NCI-H1105 treated with DMSO at 0.1 percent for 48 hours (cell line): ENCODE measurements around the gene ANO9.
"Not testable (repeated sequence)": the region's sequence is repeated elsewhere in the genome, so short reads cannot be mapped to it uniquely, and the experiment has no call there.

Source experiments
- DNase-seq: peaks from one replicate; lab custom pipeline; 2025; lab: John Stamatoyannopoulos, UW

ANO9 gene

DNA sequence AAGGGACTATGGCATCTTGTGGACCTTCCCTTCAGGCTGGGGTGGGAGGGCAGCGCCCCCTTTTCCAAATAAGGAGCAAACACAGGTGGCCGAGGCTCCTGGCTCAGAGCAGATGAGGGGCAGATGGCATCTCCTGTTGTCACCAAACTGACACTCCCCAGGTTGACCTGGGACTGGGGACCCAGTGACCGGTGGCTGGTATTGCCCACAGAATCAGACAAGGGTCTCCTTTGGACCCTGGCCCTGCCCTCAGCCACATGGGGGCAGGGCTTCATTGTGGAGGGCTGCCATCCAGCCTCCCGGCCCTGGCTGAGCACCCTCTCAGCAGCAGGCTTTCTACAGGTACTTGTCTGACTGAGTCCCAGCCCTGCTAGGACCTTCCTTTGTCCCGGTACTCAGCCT lies 26.2 kb downstream of the ANO9 start:
- no peak for DNase-seq

DNA sequence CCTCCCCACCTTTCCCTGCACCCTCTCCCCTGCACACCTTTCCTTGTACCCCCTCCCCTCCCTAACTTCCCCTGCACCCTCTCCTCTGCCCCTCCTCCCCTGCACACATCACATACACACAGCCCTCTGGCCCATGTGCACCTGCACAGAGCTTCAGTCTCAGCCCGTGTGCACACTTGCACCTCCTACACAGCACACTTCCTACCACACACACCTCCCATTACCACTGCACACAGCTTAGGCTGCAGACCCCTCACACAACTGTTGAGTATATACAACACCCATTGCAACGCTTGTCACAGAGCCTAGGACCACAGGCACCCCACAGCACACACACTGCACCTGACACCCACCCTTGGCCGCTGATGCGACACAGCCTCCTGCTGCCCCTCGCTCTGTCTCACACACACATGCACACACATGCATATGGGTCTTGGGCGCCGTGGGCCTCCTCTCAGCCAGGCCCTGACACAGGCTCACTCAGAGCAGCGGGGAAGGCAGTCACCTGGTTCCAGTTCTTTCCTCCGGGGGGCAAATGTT lies 27.4 kb downstream of the ANO9 start:
- no peak for DNase-seq

DNA sequence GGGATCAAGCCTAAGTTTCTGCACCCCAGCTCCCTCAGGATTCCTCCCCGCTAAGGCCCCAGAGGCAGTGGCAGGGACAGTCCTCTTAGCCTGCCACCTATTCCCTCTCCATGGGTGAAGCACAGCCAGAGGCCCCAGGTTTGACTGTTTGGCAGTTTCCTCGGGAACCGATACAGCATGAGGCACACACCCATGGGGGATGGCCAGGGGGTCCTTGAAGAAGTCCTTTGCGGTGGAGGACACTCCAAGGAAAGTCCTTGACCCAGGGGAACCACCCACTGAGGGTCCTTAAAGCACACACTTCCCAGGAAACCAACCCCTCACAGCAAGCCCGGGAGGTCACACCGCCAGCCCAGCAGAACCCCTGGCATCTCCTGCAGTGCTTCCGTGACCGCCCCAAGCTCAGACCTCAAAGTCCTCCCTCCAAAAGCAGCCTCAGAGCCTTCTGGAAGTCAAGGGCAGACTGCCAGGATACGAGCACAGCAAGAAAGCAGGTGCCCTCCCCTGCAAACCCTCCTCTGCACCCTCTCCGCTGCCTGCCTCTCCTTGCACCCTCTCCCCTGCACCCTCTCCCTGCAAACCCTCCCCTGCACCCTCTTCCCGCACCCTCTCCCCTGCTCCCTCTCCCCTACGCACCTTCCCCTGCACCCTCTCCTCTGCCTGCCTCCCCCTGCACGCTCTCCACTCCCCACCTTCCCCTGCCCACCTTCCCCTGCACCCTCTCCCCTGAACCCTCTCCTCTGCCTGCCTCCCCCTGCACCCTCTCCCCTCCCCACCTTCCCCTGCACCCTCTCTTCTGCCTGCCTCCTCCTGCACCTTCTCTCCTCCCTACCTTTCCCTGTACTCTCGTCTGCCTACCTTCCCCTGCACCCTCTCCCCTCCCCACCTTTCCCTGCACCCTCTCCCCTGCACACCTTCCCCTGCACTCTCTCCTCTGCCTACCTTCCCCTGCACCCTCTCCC lies 28.4 kb downstream of the ANO9 start:
- DNase-seq, result no peak

DNA sequence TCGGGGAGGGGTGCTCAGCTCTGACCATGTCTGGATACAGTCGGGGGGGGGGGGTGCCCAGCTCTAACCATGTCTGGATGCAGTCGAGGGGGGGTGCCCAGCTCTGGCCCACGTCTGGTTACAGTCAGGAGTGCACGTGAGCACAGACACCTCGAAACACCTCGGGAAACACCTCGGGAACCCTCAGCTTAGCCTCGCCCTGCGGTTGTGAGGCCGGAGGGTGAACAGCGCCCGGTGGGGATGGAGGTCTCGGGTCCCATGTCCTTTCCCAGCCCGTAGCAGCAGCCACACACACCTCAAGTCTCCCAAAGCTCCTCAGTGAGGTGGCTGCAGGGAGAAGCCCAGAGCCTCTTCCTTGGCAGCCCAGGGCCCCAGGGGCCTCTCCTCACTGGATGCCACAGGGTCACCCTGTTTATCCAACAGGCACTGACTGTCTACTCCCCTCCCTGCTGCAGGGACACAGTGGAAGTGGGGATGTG lies 29.1 kb downstream of the ANO9 start:
- DNase-seq, result no peak

DNA sequence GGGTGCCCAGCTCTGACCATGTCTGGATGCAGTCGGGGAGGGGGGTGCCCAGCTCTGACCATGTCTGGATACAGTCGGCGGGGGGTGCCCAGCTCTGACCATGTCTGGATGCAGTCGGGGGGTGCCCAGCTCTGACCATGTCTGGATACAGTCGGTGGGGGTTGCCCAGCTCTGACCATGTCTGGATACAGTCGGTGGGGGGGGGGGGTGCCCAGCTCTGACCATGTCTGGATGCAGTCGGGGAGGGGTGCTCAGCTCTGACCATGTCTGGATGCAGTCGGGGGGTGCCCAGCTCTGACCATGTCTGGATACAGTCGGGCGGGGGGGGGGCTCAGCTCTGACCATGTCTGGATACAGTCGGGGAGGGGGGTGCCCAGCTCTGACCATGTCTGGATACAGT lies 30.3 kb downstream of the ANO9 start:
- not testable (repeated sequence) for DNase-seq

DNA sequence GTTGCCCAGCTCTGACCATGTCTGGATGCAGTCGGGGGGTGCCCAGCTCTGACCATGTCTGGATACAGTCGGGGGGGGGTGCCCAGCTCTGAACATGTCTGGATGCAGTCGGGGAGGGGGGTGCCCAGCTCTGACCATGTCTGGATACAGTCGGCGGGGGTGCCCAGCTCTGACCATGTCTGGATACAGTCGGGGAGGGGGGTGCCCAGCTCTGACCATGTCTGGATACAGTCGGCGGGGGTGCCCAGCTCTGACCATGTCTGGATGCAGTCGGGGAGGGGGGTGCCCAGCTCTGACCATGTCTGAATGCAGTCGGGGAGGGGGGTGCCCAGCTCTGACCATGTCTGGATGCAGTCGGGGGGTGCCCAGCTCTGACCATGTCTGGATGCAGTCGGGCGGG lies 31.1 kb downstream of the ANO9 start:
- DNase-seq, result not testable (repeated sequence)

DNA sequence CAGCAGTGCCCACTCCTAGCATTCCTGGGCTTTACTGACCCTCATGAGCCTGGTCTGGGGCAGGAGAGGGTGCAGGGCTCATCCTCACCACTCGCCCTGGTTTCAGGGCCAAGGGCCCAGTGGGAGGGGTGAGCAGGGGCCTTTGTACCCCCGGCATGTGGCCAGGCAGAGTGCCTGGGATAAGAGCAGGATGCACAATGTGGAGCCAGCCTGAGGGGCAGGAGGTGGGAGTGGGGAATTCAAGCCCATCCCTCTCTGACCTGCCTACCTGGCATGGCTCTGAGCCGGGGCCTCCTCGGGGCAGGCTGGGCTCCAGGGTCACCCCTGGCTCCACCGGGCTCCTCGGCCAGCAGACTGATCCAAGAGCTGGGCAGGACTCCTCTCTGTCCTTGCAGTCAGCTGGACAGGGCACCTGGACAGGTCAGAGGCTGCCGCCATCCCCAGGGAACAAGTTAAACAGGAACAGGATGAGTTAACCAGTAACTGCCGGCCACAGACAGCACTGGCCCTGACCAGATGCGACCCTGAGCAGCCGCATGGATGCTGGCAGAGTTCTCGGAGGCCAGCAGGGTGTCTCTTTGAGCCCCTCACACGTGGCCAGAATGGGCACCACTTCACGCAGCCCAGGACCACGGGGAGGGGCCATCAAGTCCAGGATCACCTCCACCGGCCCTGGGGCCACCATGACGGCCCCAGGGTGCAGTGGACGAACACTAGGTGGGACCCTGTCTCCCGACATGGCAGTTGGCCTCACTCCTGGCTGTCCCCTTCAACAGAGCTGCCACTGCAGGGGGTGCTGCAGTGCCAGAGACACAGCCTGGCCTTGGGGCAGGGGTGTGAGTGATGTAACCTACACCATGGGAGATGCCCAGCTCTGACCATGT lies 32.0 kb downstream of the ANO9 start:
- DNase-seq, result no peak

DNA sequence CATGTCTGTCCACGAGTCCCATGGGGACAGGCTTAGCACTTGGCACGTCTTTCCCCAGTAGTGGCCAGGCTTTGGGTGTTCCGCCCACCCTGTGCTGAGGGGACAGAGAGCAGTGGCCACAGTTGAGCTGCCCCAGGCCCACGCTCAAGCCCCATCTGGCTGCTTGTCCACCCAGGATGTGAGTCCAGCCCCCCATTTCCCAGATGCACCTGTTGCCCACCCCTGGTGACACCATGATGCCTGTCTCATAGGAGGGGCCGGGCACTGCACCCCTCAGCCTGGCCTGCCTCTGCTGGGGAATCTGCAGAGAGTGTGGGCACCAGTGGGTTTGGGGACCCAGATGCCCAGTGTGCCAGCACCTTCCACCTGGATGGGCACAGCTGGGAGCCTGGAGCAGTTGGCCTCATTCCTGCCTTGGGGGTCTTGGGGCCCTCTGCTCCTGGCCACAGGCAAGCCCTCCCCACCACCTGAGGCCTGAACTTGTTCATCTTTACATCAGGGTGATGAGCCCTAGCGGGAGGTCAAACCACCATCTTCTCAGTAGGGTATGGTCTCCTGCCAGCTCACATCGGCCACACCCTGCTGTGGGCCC lies 32.7 kb downstream of the ANO9 start:
- DNase-seq, result no peak

DNA sequence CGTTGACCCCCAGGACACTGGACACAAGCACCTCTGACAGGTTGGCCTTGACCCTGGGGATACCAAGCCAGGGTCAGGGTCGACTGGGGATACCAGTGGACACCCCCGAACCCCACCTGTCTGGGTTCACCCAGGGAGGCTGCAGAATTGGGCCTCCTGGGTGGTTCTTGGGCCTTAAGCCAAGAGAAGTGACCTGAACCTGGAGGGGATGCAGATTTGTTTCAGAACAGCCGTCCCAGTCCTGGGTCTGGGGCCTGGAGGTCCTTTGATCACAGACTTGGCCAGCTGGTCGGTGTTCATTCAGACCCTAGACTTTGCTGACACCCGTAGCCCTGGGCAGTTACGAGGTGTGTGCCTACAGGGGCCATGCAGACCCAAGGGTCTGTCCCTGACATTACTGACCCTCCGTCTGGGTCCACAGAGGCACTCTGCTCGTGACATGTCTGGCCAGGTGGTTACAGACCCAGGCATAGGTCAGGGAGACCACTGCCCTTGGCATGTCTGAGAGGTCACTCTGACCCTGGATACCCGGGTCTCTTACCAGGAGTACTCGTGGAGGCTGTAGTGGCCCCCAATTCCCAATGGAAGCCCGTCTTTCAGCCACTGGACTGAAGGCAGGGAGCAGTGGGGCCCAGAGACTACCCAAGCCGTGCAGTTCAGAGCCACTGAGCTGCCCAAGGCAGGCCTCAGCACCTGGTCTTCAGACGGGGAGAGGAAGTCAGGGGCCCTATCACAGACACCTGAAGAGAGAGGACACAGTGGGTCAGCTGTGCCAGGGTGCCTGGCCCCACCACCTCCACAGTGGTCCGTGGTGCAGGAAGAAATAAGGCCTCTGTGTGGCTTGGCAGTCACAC lies 33.4 kb downstream of the ANO9 start:
- DNase-seq, result no peak

DNA sequence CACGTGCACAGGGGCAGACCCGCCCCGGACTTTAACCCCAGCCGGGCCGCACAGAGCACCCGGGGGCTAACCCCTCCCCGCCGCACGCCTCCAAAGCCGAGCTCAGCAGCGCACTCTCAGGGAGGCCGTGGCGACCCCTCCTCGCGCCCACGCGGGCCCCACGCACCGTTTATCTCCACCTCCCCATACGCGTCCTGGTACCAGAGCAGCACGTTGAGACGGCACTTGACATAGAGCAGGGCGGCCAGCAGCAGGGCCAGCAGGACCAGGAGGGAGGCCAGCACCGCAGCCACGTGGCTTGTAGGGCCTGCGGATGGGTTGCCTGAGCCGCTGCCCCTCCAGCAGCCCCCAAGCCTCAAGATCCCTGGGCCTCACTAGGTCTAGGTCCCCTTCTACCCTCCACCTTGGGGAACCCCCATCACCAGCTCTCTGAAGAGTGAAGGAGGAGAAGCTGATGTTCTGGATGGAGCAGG lies 34.1 kb downstream of the ANO9 start:
- DNase-seq, result no peak

DNA sequence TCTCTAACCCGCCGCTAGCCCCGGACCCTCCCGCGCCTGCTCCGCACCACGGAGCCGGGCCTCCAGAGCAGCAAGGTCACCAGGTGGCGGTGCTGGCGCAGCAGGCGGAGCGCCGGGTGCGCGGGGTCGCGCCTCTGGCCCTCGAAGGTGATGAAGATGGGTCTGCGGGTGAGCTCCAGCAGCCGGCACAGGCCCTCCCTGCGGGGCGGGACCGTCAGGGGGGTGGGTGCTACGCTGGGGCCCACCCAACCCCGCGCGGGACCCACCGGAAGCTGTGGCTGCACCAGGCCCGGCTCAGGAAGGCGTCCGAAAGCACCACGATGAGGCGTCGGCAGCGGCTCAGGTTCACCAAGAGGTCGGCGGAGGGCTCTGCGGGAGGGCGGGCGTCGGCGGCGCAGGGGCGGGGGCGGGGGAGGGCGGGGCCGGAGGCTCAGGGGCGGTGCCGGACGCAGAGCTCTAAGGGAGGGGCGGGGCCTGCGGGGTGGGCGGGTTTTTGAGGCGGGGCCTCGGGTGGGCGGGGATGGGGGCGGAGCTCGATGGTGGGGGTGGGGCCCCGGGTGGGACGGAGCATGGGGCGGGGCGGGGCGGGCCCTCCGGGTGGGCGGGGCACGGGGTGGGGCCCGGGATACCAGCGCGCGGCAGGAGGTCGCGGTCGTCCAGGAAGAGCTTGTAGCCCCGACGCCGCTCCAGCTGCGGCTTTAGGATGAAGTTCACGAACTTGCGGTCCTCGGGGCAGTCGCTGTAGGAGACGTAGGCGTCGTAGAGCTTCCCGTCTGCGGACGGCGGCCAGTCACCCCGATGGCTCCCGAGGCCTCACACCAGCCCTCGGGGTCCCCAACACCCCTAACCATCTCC lies 34.8 kb downstream of the ANO9 start:
- DNase-seq, result no peak

DNA sequence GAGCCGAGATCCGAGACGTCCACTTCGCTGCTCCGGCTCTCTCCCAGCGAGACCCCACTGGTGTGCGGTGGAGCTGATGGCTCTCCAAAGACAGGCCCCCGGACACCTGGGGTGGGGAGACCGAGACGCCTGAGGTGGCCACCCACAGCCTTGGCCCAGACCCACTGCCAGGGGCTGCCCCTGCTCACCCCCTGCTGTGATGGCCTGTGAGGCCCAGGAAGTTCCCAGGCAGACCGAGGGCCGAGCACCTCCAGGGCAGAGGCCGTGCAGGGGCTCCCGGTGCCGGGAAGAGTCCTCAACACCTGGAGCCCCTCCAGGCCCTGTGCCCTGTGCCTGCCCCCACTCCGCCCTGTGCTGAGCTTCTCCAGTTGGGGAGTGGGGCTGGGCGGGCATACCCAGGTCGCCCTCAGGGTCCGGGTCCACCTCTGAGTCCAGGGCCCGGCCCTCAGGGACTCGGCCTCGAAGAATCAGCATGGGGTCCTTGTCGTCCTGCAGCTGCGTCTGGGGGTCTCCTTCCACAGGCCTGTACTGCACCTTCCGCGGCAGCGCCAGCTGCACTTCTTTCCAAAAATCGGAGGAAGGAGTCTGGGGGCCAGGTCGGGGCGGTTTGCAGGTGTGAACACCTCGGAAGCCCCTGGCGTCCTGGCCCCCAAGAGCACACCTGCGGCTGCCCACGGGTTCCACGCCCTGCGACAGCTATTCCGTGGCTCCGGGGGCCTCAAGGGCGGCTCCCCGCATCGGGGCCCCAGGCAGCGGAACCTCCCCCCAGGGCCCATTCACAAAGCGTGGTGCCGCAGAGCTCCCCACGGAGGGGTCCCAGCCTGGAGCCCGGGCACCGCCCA lies 35.6 kb downstream of the ANO9 start:
- DNase-seq, result no peak

DNA sequence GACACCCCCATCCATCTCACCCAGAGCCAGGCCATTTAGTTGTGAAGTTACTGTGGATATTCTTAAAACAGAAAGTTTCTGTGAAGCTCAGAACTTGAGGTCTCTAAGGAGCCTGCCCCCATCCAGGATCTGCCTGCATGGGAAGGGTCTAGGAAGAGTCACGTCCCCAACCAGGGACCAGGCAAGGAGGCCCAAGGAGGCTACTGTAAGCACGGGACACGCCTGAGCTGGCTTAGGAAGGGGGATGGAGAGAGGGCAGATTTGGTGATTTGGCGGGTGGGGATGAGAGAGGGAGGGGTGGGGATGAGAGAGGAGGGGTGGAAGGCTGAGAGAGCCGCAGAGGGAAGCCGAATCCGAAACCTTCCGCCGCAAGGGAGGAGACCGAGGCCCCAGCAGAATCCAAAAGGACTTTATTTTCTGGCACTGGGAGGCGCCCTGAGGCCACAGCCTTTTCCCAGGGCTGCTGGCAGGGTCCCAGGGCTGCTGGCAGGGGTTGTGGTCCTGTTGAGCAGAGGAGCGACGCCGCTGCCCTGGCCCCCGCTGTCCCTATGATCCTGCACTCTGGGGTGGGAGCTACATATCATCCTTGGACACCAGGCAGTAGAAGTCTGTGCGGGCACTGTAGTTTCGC lies 36.4 kb downstream of the ANO9 start:
- DNase-seq, result no peak

DNA sequence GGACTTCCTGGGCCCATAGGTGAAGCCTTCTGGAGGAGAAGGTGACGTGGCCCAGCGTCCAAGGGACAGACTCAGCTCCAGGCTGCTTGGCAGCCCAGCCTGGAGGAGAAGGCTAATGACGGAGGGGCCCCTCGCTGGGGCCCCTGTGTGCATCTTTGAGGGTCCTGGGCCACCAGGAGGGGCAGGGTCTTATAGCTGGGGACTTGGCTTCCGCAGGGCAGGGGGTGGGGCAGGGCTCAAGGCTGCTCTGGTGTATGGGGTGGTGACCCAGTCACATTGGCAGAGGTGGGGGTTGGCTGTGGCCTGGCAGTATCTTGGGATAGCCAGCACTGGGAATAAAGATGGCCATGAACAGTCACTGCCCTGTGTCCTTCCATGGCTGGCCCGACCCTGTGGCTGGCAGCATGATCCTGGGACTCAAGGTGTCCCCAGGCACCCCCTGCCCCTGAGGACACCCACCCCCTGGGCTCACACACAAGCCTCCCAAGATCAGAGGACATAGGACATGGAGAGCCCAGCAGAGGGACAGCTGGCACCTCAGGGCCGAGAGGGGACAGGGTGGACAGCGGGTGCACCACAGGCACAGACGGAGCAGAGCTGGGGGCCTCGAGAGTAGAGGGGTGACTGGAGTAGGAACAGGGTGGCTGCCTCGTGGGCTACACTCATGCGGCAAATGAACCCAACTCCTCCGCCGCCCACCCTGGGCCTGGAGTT lies 37.1 kb downstream of the ANO9 start:
- DNase-seq, result no peak

DNA sequence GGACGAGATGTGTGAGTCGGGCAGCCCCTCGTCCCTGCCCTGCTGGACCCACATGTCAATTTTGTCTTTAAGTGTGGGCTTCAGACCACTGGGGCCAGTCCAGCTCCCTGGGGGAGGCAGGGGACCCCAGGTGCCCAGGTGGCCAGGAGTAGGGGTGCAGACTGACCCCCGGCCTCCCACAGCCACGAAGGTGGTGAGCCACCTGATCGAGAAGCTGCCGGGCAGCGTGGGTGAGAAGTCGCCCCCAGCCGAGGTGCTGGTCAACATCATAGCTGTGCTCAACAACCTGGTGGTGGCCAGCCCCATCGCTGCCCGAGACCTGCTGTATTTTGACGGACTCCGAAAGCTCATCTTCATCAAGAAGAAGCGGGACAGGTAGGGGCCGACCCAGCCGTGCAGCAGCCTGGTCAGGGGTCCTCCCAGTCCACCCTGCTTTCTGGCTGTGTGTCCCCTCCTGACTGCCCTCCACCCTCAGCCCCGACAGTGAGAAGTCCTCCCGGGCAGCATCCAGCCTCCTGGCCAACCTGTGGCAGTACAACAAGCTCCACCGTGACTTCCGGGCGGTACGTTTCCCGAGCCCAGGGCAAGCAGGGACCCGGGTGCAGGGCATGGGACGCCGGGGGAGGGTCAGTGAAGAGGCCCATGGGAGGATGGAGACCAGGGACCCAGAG lies 37.9 kb downstream of the ANO9 start:
- no peak for DNase-seq

DNA sequence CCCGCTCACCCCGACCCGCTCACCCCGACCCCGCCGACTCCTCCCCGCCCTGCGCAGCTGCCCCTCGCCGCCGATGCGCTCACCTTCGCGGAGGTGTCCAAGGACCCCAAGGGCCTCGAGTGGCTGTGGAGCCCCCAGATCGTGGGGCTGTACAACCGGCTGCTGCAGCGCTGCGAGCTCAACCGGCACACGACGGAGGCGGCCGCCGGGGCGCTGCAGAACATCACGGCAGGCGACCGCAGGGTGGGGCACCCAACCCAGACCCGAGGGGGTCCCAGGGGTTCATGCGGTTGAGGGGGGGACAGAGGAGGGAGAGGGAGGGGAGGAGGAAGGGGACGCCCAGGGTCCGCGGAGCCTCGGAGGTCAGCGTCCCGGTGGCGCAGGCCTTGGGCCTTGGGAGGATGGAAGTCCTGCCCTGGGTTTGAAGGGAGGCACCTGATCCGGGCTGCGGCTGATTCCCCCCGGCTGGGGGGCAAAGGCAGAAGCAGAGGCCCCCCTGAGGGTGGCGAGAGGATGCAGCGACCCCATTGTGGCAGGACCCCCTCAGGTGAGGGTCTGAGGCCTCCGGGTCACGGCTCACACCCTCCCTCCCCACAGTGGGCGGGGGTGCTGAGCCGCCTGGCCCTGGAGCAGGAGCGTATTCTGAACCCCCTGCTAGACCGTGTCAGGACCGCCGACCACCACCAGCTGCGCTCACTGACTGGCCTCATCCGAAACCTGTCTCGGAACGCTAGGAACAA lies 38.6 kb downstream of the ANO9 start:
- no peak for DNase-seq

DNA sequence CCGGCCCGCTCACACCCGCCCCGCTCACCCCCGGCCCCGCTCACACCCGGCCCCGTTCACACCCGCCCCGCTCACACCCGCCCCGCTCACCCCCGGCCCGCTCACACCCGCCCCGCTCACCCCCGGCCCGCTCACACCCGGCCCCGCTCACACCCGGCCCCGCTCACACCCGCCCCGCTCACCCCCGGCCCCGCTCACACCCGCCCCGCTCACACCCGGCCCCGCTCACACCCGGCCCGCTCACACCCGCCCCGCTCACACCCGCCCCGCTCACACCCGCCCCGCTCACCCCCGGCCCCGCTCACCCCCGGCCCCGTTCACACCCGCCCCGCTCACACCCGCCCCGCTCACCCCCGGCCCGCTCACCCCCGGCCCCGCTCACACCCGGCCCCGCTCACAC lies 40.6 kb downstream of the ANO9 start:
- DNase-seq, result not testable (repeated sequence)
